ENCODE results near the gene USP37.

The USP37 gene

DNA sequence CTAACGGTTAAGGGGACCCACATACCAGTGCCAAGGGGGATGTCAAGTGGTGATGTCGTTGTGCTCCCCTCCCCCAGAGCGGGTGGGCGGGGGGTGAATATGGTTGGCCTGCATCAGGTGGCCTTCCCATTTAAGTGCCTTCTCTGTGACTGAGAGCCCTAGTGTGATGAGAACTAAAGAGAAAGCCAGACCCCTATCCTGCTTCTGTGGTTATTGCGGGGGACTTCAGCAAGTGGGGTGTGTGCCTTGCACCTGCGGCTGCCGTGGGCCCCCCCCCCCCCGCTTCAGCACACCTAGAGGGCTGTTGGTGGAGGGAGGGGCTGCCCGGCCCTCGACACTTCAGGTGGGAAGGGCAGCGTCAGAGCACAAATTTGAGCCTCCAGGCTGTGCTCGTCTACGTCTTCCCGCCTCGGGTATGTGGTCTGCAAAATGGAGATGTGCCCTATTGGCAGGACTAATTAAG lies 162.4 kb downstream of the USP37 start:
- no peak for DNase-seq (ENCODE audit: low read depth in 2 of 2)
- peak overlapping the region; percentile 13 to 34 for H3K4me3 ChIP-seq (replicated peaks in 1 of 2; ENCODE audit: low read depth in 2 of 2, low read length in 2 of 2)

DNA sequence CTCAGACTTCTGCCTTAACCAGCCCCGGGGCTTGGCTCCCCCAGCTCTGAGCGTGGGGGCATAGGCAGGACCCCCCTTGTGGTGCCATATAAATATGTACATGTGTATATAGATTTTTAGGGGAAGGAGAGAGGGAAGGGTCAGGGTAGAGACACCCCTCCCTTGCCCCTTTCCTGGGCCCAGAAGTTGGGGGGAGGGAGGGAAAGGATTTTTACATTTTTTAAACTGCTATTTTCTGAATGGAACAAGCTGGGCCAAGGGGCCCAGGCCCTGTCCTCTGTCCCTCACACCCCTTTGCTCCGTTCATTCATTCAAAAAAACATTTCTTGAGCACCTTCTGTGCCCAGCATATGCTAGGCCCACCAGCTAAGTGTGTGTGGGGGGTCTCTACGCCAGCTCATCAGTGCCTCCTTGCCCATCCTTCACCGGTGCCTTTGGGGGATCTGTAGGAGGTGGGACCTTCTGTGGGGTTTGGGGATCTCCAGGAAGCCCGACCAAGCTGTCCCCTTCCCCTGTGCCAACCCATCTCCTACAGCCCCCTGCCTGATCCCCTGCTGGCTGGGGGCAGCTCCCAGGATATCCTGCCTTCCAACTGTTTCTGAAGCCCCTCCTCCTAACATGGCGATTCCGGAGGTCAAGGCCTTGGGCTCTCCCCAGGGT lies 162.9 kb downstream of the USP37 start:
- DNase-seq (ENCODE audit: low read depth in 2 of 2) = no peak

More for the DNA sequence above, 162.4 kb downstream of the USP37 start:
- TF ChIP-seq, protein P1, sequence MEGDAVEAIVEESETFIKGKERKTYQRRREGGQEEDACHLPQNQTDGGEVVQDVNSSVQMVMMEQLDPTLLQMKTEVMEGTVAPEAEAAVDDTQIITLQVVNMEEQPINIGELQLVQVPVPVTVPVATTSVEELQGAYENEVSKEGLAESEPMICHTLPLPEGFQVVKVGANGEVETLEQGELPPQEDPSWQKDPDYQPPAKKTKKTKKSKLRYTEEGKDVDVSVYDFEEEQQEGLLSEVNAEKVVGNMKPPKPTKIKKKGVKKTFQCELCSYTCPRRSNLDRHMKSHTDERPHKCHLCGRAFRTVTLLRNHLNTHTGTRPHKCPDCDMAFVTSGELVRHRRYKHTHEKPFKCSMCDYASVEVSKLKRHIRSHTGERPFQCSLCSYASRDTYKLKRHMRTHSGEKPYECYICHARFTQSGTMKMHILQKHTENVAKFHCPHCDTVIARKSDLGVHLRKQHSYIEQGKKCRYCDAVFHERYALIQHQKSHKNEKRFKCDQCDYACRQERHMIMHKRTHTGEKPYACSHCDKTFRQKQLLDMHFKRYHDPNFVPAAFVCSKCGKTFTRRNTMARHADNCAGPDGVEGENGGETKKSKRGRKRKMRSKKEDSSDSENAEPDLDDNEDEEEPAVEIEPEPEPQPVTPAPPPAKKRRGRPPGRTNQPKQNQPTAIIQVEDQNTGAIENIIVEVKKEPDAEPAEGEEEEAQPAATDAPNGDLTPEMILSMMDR (IDR thresholded peaks at IDR 0.05; ENCODE audit: low read depth, low read length) = no peak

DNA sequence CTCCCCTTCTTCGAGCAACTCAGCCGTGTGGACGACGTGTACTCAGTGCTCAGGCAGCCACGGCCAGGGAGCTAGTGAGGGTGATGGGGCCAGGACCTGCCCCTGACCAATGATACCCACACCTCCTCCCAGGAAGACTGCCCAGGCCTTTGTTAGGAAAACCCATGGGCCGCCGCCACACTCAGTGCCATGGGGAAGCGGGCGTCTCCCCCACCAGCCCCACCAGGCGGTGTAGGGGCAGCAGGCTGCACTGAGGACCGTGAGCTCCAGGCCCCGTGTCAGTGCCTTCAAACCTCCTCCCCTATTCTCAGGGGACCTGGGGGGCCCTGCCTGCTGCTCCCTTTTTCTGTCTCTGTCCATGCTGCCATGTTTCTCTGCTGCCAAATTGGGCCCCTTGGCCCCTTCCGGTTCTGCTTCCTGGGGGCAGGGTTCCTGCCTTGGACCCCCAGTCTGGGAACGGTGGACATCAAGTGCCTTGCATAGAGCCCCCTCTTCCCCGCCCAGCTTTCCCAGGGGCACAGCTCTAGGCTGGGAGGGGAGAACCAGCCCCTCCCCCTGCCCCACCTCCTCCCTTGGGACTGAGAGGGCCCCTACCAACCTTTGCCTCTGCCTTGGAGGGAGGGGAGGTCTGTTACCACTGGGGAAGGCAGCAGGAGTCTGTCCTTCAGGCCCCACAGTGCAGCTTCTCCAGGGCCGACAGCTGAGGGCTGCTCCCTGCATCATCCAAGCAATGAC lies 163.6 kb downstream of the USP37 start:
- TF ChIP-seq, protein P1 (IDR thresholded peaks at IDR 0.05; ENCODE audit: low read depth, low read length) = no peak
- DNase-seq (ENCODE audit: low read depth in 2 of 2) = no peak
- no peak overlapping the region for H3K4me3 ChIP-seq (replicated peaks in 1 of 2; ENCODE audit: low read depth in 2 of 2, low read length in 2 of 2)

More for the DNA sequence above, 162.9 kb downstream of the USP37 start:
- no peak overlapping the region for H3K4me3 ChIP-seq (replicated peaks in 1 of 2; ENCODE audit: low read depth in 2 of 2, low read length in 2 of 2)
- TF ChIP-seq, protein P1 (IDR thresholded peaks at IDR 0.05; ENCODE audit: low read depth, low read length) = no peak

DNA sequence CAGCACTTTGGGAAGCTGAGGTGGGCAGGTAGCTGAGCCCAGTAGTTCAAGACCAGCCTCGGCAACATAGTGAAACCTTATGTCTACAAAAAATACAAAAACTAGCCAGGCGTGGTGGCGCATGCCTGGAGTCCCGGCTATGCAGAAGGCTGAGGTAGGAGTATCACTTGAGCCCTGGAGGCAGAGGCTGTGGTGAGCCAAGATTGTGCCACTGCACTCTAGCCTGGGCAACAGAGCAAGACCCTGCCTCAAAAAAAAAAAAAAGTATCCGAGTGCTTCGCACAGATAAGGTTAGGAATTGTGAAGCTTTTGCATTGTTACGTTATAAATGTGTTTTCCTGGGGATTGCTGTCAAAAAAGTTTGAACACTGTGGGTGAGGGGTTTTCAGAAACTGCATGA lies 164.3 kb downstream of the USP37 start:
- H3K4me3 ChIP-seq (replicated peaks in 1 of 2; ENCODE audit: low read depth in 2 of 2, low read length in 2 of 2) = no peak overlapping the region
- no peak for DNase-seq (ENCODE audit: low read depth in 2 of 2)
- TF ChIP-seq, protein P1 (IDR thresholded peaks at IDR 0.05; ENCODE audit: low read depth, low read length) = no peak

DNA sequence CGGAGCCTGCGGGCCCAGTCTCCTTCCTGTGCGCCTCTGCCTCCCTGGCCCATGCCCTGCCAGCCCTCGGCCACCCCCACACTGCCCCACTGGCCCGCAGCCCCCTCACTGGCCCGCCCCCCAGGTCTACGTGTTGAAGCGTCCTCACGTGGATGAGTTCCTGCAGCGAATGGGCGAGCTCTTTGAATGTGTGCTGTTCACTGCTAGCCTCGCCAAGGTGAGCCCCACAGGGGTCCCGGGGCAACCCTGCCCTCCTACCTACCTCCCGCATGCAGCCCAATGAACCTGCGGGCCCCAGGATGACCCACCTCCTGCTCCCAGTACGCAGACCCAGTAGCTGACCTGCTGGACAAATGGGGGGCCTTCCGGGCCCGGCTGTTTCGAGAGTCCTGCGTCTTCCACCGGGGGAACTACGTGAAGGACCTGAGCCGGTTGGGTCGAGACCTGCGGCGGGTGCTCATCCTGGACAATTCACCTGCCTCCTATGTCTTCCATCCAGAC lies 165.2 kb downstream of the USP37 start:
- no peak overlapping the region for H3K4me3 ChIP-seq (replicated peaks in 1 of 2; ENCODE audit: low read depth in 2 of 2, low read length in 2 of 2)
- TF ChIP-seq, protein P1 (IDR thresholded peaks at IDR 0.05; ENCODE audit: low read depth, low read length) = no peak
- DNase-seq (ENCODE audit: low read depth in 2 of 2) = no peak

DNA sequence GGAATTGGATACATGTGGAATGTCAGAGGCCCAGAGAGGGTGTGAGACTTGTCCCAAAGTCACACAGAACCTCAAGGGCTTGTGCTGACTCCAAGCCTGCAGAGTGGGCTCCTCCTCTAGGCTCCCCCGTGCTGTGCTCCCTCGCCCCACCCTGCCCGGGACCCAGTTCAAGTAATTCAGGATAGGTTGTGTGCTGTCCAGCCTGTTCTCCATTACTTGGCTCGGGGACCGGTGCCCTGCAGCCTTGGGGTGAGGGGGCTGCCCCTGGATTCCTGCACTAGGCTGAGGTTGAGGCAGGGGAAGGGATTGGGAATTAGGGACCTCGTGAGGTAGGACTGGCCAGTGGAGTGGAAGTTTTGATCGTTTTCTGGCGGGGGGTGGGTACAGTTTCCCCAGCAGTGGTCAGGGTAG lies 165.7 kb downstream of the USP37 start:
- DNase-seq (ENCODE audit: low read depth in 2 of 2) = no peak
- TF ChIP-seq, protein P1 (IDR thresholded peaks at IDR 0.05; ENCODE audit: low read depth, low read length) = no peak
- no peak overlapping the region for H3K4me3 ChIP-seq (replicated peaks in 1 of 2; ENCODE audit: low read depth in 2 of 2, low read length in 2 of 2)
